GM04504 (cell line): ENCODE data around the gene ADGRF1.
"Not testable (repeated sequence)": the region's sequence is repeated elsewhere in the genome, so short reads cannot be mapped to it uniquely, and the experiment has no call there.

ENCODE experiments used
- DNase-seq: peaks from one replicate; pipeline ENCODE4 v3.0.0-alpha.2; 2012; ENCODE audit warnings: low read depth

Gene ADGRF1

DNA sequence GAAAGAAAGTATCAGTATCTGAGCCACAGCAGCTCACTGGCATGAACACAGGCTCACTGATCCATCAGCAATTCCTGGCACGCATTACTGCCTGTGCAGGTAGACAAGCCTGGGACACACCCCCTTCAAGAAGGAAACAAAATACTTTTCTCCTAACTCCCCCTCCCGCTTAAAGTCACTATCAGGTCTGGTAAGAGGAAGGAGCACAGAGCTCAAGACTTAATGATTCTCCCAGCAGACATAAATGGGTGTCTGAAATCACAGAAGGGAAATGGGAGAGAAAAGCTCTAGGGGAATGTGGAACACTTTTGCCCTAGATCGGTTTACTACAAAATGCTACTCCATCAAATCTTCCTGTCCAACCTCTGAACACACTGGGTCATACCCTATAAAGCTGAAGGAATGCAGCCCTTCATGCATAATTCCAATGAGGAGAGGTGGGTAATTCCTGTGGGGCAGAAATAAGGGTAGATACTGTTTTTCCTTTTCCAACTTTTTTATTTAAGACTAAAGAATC is at the start of gene ADGRF1:
Gene ADGRF1 (minus strand): TSS at position 58 of the 517 bp plus-strand sequence. CDS start 13,271 bp downstream, outside the sequence.
- no peak for DNase-seq

DNA sequence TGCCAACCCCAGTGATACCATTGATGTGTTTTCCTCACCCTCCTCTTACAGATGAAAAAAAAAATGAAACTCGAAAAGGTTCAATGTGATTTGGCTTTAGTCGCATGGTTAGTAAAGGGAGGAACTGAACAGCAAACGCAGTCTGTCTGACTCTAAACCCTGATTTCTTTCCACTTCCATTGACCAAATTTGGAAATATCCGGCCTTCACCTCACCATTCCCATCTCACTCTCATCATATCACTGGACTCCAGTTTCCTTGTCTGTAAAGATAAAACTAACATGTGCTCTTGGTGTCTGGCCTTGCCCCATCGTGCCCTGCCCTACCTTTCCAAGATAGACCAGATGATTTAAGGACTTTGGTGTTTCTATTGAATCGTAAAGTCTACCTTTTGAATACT is 48.7 kb upstream of the ADGRF1 start:
- no peak for DNase-seq

DNA sequence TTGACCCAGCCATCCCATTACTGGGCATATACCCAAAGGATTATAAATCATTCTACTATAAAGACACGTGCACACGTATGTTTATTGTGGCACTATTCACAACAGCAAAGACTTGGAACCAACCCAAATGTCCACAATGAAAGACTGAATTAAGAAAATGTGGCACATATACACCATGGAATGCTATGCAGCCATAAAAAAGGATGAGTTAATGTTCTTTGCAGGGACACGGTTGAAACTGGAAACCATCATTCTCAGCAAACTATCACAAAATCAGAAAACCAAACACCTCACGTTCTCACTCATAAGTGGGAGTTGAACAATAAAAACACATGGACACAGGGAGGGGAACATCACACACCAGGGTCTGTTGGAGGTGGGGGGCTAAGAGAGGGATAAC is 47.3 kb upstream of the ADGRF1 start:
- DNase-seq = not testable (repeated sequence)

DNA sequence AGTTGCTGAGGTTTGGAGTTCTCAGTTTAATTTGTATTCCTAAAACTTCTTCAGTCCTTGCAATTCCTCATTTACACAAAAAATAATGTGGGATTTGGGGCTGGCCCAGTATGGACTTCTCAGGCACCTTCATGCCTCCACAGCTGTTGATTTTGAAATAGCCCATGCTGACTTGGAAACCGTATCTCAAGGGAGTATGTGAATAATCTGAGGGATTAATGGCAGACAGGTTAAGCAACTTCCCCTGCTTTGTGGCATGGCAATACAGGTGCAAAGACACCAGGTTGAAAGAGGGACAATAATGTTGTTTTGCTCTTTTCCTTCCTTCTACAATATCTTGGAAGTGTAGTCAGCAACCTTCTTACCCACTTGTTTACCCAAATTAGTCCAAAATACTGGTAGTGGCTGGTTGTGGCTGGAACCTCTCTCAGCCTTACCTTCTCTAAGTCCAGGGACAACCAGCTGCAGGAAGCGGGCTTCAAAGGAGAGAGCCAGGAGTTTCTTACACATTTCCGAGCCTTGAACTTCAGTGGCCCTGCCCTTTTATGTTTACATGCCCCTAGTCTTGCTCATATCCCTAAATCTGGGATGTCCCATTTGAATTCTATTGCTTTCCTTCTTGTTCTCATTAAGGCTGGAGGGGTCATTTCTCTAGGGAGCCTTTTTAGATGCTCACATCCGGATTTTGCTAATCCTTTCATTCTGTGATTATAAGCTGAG is 44.1 kb upstream of the ADGRF1 start:
- DNase-seq = no peak

DNA sequence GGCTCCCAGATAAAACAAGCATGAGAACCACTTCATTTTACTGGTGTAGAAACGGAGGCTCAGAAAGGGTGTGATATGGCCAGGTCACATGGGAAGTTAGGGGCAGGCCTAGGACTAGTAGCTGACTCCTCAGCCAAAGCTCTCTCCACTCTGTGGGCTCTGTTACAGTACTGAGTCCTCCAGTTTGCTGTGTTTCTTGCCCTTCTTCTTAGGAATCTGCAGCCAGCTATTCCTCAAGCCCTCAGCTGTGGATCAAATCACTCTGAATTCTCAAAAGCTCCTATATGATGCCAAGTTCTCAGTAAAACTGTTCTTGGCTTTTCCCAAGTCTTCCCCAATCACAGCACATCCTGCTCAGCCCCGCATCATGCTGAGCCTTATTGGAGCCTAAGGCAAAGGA is 42.5 kb upstream of the ADGRF1 start:
- DNase-seq = no peak

DNA sequence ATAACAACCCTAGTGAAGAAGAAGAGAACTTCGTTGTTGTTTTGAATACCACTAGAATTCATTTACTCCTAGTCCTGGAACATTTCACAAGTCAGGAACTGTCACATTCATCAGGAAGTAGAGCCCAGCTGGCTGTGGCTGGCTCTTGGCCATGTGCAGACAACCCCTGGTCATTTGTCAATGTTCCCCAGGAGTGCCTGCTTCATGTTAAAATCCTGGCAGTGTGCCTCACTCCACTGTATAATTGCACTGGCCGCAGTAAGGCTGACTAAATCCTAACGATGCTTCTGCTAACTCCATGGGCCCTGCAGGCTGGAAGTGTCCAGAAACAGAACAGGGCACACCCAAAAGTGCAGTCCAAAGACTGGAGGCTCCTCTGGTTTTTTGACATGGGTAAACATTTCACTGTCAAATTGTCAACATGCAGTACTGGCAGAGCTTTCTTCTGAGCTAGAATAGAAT is 41.5 kb upstream of the ADGRF1 start:
- DNase-seq = peak; percentile 82

DNA sequence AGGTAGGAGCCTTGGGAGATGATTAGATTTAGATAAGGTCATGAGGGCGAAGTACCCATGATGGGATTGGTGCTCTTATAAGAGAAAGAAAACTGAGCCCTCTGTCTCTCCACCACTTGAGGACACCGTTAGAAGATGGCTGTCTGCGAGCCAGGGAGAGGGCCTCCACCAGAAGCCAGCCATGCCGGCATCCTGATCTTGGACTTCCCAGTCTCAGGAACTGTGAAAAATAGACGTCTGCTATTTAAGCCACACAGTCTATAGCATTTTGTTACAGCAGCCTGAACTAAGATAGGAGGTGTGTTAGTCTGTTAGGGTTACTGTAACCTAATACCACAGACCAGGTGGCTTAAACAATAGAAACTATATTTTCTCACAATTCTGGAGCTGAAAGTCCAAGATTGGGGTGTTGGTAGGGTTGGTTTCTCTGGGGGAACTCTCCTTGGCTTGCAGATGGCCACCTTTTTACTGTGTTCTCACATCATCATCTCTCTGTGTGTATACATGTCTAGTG is 38.0 kb upstream of the ADGRF1 start:
- DNase-seq = no peak

DNA sequence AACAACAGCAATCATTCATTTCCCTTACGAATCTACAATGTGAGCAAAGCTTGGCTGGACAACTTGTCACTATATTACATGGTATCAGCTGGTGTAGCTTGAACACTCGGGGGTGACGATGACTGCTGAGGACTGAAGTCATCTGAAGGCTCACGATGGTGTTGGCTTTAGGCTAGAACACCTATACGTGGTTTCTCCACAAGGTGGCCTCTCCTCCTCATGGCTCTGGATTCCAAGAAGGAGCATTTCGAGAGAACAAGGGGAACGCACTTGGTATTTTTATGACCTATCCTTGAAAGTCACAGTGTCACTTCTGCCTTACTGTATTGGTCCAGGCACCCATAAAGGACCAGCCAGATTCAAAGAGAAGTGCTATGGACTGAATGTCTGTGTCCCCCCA is 37.5 kb upstream of the ADGRF1 start:
- DNase-seq = no peak

DNA sequence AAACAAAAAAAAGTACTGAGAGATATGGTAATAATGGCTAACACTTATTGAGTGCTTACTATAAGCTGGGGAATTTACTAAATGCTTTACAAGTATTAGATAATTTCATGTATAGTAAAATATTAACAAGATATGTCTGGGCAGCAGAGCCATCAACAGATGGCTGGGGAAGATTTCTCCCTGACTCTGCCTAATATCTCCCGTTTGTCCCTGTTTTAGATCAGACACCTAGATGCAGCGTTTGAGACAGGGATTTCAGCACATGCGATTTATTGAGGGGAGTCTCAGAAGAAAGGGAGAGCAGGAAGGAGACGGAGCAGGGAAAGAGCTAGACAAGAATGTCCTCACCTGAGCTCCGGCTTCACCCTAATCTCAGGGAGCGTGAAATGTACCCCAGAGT is 36.9 kb upstream of the ADGRF1 start:
- DNase-seq = no peak

DNA sequence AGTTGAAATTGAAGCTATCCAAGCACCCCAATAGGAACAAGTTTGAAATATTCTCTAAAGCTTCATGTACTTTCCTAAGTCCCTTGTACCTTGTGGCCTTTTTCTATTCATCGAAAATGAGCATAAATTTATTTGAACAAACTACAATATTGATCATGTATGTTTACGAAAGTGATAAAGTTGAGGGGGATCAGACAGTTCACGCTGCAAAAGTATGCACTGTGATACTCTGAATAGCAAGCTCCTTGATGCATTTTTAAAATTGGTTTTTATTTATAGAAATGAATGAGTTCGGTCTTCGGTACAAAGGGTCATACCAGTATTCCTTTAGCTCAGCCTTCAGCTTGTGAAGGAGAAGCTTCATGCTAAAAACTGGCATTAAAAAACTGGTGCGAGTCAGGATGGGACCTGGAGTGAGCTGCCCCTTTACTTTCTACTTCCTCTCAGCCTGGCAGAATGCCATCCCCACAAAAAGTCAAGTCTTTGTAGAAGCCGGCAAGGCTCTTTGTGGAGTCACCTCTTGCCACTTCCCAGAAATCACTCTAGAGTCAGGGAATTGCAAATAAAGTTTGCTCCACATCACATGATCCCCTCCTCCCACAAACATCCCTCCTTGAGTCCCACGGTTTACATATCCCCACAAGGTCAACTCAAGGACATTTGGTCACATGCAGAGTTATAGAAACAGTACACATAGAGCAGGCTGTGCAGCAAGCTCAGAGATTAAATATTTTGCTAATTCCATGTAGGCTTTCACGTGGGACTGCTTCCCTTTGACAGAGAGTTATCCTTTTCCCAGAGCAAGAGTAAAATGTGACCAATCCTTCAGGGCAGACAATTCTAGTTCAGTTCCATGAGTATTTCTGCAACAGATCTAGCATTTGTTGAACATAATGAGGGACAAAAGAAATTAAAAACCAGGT is 34.6 kb upstream of the ADGRF1 start:
- no peak for DNase-seq

DNA sequence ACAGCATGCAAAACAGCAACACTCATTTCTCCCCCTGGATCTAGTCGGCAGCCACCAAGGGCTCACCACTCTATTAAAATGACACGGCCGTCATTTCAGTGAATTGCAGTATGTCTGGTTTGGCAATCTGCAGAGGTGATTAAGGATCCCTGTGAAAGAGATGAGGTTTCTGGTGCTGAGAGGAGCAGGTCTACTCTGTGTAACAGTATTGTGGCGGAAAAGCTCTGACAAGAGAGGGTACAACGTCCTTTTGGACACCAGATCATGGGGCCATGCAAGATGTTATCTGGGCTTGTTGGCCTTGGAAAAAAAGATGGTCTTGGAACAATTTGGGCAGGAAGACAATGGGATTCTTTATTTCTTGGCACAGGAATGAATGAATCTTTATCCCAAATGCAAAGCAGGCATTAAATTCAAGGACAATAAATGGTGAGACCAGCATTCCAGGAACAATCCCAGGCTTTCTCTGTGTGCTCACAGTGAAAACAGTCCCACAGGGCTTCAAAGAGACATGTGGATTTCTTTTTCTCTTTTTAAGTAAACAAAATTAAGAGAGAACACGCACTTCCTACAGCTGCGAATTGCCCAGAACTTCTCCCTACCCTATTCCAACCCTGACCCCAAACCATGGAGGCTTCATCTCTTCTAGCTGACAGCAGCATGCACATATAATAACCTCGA is 33.7 kb upstream of the ADGRF1 start:
- DNase-seq = no peak

DNA sequence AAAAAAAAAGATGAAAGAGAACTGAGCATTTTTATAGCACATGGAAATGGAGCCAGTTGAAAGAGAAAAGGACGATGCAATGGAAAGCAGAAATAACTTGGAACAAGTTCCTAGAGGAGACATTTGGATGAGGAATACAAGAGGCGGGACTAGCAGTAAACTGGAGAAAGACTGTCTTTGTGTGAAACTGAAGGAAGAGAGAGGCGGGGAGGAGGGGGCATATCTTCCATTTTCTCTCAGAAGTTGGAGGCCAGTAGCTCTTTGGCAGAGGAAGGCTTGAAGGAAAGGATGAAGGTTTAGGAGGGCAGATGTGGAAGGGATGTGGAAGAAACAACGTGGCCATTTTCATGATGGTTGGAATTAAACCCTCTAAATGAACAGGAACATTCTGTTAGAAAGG is 33.0 kb upstream of the ADGRF1 start:
- DNase-seq = no peak

DNA sequence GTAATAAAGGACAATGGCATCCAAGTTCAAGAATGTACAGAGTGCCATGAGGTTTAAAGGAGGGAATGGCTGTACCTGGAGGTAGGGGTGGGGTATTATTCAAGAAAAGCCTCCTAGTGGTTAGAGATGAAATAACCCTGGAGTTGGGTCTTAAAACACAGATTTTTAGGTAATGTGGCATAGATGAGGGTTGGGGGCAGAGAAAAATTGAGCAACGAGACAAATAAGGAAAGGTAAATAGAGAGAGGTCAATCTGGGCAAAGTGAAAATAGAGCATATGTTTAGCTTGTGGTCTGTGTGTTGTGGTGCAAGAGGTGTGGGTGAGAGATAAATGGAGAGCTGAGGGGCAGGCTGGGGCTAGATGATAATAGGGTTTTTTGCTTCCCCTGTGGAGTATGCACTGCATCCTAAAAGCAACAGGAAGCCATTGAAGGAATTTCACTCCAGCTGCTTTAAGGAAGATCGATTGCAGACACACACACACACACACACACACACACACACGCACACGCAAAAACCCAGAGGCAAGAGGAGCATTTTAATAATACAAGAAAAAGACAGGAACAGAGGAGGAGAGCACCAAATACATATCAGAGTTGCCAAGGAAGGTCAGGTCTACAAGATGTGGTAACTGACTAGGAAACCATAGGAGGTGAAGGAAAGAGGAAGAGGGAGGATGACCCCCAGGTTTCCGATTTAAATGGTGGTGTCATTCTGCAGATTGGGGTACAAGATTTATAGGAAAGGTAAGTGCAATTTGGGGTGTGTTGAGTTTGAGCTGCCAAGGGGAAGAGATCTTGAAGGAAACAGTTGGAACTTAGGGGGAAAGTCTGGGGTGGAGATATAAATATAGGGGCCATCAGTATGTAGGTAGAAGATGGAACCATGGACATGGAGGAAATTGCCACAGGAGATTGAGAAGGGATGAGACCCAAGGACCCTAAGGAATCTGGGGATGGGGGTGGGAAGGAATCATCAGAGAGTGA is 31.3 kb upstream of the ADGRF1 start:
- DNase-seq = no peak

DNA sequence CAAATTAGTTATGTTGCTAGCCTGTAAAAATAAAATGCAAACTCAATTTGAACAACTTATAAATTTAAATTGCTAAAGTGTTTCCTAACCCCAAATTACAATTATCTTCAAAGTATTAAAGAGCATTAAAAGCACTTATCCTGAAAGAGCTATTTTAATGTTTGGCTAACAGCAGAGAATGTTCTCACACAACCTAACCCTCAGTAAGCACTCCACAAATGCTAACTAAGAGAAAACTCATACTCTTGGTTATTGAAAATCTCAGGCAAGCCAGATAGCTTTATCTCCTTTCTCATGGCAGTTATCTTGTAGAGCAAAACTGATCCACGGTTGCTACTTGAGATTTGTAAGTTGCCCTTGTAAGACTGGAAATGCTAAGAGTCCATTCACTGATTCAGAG is 30.5 kb upstream of the ADGRF1 start:
- DNase-seq = no peak

DNA sequence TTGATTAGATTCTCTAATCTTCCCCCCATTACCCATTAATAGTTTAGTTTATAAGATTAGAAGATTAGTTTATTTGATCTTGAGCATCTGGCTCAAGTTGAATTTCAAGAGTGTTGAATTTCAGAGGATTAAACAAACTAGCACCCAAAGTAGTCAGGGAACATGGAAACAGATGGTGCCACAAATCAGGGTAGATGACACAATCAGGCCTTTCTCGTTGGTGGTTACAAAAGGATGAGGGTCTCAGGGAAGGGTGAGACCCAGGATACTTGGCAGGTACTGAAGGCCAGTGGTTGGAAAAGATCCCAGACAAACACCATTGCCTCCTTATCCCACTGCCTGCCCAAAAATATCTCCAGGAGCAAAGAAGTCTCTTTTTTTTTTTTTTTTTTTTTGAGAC is 29.5 kb upstream of the ADGRF1 start:
- DNase-seq = no peak

DNA sequence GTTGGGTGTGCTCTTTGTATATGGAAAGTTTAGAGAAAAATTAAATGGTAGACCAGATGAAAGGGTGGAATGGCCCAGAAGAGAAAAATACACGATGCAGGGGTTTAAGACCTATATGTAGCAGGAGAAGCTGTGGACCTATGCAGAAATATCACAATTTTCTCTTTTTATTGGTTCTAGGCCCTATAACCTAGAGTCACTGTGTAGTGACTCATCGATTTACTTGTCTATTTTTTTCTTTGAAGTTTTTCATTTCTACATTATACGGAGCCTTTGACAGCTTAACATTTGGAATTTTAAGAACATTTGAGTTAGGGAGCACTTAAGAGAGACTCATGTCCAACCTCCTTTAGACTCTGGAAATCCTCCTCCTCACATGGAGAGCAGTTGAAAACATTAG is 28.3 kb upstream of the ADGRF1 start:
- no peak for DNase-seq

DNA sequence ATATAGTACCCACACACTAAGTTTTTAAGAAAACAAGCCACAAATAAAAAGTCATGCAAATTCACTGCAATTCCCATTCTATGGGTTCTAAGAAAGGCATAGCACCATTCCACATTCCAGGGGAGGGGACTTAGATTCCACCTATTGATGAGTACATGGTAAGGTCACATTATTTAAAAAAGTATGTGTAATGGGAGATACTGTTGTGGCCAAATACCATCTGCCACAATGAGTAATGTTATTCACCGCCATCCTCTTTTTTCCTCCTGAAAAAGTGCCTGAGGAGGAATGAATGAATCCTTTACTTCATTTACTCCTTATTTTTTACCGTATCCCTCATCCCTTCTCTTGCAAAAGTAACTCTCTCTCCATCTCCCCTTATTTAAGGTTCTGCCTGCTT is 27.0 kb upstream of the ADGRF1 start:
- no peak for DNase-seq

DNA sequence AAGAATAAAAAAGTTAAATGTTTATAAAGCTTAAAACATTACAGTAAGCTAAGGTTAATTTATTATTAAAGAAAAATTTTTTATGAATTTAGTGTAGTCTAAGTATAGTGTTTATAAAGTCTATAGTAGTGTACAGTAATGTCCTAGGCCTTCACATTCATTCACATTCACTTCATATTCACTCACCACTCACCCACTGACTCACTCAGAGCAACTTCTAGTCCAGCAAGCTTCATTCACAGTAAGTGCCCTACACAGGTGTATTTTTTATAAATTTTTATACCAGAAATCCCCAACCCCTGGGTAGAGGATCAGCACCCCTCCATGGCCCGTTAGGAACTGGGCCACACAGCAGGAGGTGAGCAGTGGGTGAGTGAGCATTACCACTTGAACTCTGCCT is 24.3 kb upstream of the ADGRF1 start:
- DNase-seq = no peak

DNA sequence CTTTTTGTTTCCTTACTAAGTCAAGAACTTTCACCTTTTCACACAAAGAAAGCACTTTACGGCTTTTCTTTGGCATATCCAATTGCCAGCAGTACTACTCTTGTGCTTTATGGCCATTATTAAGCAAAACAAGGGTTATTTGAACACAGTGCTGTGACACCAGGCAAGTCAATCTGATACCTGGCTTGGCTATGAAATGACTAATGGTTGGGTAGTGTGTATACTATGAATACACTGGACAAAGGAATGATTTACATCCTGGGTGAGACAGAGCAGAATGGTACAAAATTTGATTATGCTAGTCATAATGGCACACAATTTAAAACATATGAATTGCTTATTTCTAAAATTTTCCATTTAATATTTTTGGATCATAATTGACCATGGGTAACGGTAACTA is 22.1 kb upstream of the ADGRF1 start:
- no peak for DNase-seq

DNA sequence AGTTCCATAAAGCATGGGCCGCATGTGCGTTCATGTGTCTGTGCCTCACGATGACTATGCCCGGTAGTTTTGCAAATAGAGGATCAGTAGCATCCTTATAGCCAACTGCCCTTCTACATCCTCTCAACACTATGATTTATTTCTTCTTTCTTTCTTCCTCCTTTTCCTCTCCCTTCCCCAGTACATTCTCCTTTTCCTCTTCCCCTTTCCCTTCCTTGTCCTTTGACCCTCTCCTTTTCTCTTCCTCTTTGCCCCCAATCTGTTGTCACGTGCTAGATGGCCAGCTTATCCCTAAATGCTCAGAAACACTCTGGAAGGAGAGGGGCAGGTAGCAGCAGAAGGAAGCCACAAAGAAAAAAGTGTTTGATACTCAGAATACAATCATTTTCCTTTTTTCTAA is 20.2 kb upstream of the ADGRF1 start:
- no peak for DNase-seq
